ENCODE data around the gene EVC2.

Gene EVC2

GRCh38 chr4:5711479-5712184 lies 3.3 kb upstream of the EVC2 start:
- no peak for DNase-seq

- no peak for DNase-seq
These were observed 2.7 kb upstream of the EVC2 start, which contains the start of gene EVC for GRCh38 chr4:5710961-5711478. Gene EVC, plus strand, starts transcription at chr4:5711201. Its CDS starts 180 bp downstream, at chr4:5711381.

GRCh38 chr4:5710065-5710960 lies 2.0 kb upstream of the EVC2 start:
- no peak for DNase-seq

GRCh38 chr4:5709207-5709575 lies 832 bp upstream of the EVC2 start:
- no peak for DNase-seq

GRCh38 chr4:5707778-5708448 lies 446 bp downstream of the EVC2 start:
- no peak for DNase-seq

- no peak for DNase-seq
These were observed 993 bp downstream of the EVC2 start for GRCh38 chr4:5707366-5707765.

GRCh38 chr4:5706486-5707290 lies 1.7 kb downstream of the EVC2 start:
- no peak for DNase-seq

GRCh38 chr4:5705647-5706320 lies 2.6 kb downstream of the EVC2 start:
- no peak for DNase-seq

GRCh38 chr4:5704276-5704675 lies 4.1 kb downstream of the EVC2 start:
- no peak for DNase-seq

GRCh38 chr4:5703831-5704230 lies 4.5 kb downstream of the EVC2 start:
- no peak for DNase-seq

- DNase-seq = no peak
These were observed 6.4 kb downstream of the EVC2 start for GRCh38 chr4:5701971-5702370.

GRCh38 chr4:5700459-5700858 lies 7.9 kb downstream of the EVC2 start:
- no peak for DNase-seq

GRCh38 chr4:5696341-5696740 lies 12.0 kb downstream of the EVC2 start:
- no peak for DNase-seq

- no peak for DNase-seq
These were observed 14.5 kb downstream of the EVC2 start for GRCh38 chr4:5693871-5694270.

- DNase-seq = no peak
These were observed 16.7 kb downstream of the EVC2 start for GRCh38 chr4:5691491-5692132.

- DNase-seq = no peak
These were observed 19.3 kb downstream of the EVC2 start for GRCh38 chr4:5689065-5689464.

GRCh38 chr4:5686338-5686737 lies 22.0 kb downstream of the EVC2 start:
- no peak for DNase-seq

- no peak for DNase-seq
These were observed 23.1 kb downstream of the EVC2 start for GRCh38 chr4:5685296-5685695.

- no peak for DNase-seq
These were observed 24.8 kb downstream of the EVC2 start for GRCh38 chr4:5683566-5683965.

- no peak for DNase-seq
These were observed 29.4 kb downstream of the EVC2 start for GRCh38 chr4:5678977-5679376.

GRCh38 chr4:5676763-5677162 lies 31.6 kb downstream of the EVC2 start:
- no peak for DNase-seq

Data from effector CD8-positive, alpha-beta T cell (primary cell).